ENCODE results near the gene SSU72. TPM values are rescaled to one million over a fixed set of nuclear protein-coding genes. Genes with fewer than 3 reads are reported as not detected.

The SSU72 gene
- total RNA-seq, 1 donor from 2014 or later, result 94.1 TPM

DNA sequence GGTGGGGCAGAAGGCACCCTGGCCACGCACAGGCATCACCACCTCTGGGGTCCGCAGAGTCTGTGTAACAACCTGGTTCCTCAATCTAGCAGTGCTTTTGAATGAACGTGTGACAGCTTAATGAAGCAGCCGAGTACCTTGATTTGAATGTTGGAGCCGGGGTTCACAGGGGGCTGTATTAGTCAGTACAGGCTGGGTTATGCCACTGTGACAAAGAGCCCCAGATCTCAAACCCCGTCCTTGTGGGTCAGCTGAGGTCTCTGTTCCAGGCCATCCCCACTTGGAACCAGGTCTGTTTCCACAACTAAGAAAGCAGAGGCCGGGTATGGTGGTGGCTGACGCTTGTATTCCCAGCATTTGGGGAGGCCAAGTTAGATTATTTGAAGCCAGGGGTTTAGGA is 44.7 kb downstream of the SSU72 start:
- no peak overlapping the region for H3K4me2 ChIP-seq
- H3K9me3 ChIP-seq (ENCODE audit: low read depth), result no peaks in the 10 kb centered on the region
- H3K4me1 Mint-ChIP-seq, result no peaks in the 10 kb centered on the region
- no peak overlapping the region for H3K27ac ChIP-seq
- H3K4me1 ChIP-seq, result no peaks in the 10 kb centered on the region
- DNase-seq (ENCODE audit: low spot score), result no peak
- no peak for TF ChIP-seq EZH2 (IDR thresholded peaks at IDR 0.05)
- H3K9me3 Mint-ChIP-seq, result peaks cover 10% of the 10 kb centered on the region
- no peaks in the 10 kb centered on the region for H4K20me1 ChIP-seq (ENCODE audit: low read depth)
- peaks cover 16% of the 10 kb centered on the region for H3K36me3 Mint-ChIP-seq
- H3K79me2 ChIP-seq (ENCODE audit: low read depth), result no peaks in the 10 kb centered on the region
- no peak overlapping the region for H3K27ac Mint-ChIP-seq
- H3K27me3 ChIP-seq, result no peaks in the 10 kb centered on the region
- no peaks in the 10 kb centered on the region for H3F3A ChIP-seq (ENCODE audit: low read depth)
- no peaks in the 10 kb centered on the region for H3K36me3 ChIP-seq
- H3K4me3 ChIP-seq, result no peak overlapping the region
- H3K4me3 Mint-ChIP-seq, result no peak overlapping the region
- H3K27me3 Mint-ChIP-seq (ENCODE audit: insufficient read depth, low read depth), result no peaks in the 10 kb centered on the region
- H2AFZ ChIP-seq (replicated peaks), result no peak overlapping the region
- H3K9ac ChIP-seq, result no peak overlapping the region

- Histone ChIP-seq H4K20me1 (ENCODE audit: low read depth) (no peaks in the 10 kb centered on the region), H3K27me3 (no peaks in the 10 kb centered on the region), H3K9me3 (ENCODE audit: low read depth) (no peaks in the 10 kb centered on the region), H3F3A (ENCODE audit: low read depth) (no peaks in the 10 kb centered on the region), H3K4me3 (no peak overlapping the region), H2AFZ (replicated peaks) (no peak overlapping the region), H3K79me2 (ENCODE audit: low read depth) (no peaks in the 10 kb centered on the region), H3K27ac (no peak overlapping the region), H3K36me3 (no peaks in the 10 kb centered on the region), H3K4me1 (no peaks in the 10 kb centered on the region), H3K9ac (no peak overlapping the region), H3K4me2 (no peak overlapping the region)
- Mint-ChIP-seq H3K9me3 (peaks cover 10% of the 10 kb centered on the region), H3K4me1 (no peaks in the 10 kb centered on the region), H3K4me3 (no peak overlapping the region), H3K27me3 (ENCODE audit: insufficient read depth, low read depth) (no peaks in the 10 kb centered on the region), H3K27ac (no peak overlapping the region), H3K36me3 (peaks cover 16% of the 10 kb centered on the region)
- no peak for DNase-seq (ENCODE audit: low spot score)
- TF ChIP-seq CTCF (IDR thresholded peaks at IDR 0.05), result no peak
- TF ChIP-seq EZH2 (IDR thresholded peaks at IDR 0.05), result no peak
- TF ChIP-seq EZH2phosphoT487 (IDR thresholded peaks at IDR 0.05), result no peak
Measured at GRCh38 chr1:1529321-1529720, 45.3 kb downstream of the SSU72 start.

- TF ChIP-seq EZH2 (IDR thresholded peaks at IDR 0.05), result no peak
- TF ChIP-seq EZH2phosphoT487 (IDR thresholded peaks at IDR 0.05), result no peak
- no peak for TF ChIP-seq CTCF (IDR thresholded peaks at IDR 0.05)
Measured at GRCh38 chr1:1528301-1529267, 46.1 kb downstream of the SSU72 start.

More at GRCh38 chr1:1528301-1529267, 46.1 kb downstream of the SSU72 start:
- H3F3A ChIP-seq (ENCODE audit: low read depth), result no peaks in the 10 kb centered on the region
- H3K27ac ChIP-seq, result no peak overlapping the region
- Mint-ChIP-seq H3K27me3 (ENCODE audit: insufficient read depth, low read depth) (no peaks in the 10 kb centered on the region), H3K4me3 (no peak overlapping the region), H3K36me3 (peaks cover 16% of the 10 kb centered on the region), H3K27ac (no peak overlapping the region), H3K4me1 (no peaks in the 10 kb centered on the region), H3K9me3 (peaks cover 10% of the 10 kb centered on the region)
- H3K4me2 ChIP-seq, result no peak overlapping the region
- no peak for DNase-seq (ENCODE audit: low spot score)
- no peak overlapping the region for H3K4me3 ChIP-seq
- H2AFZ ChIP-seq (replicated peaks), result no peak overlapping the region
- no peak overlapping the region for H3K9ac ChIP-seq
- no peaks in the 10 kb centered on the region for H3K4me1 ChIP-seq
- no peaks in the 10 kb centered on the region for H3K36me3 ChIP-seq
- no peaks in the 10 kb centered on the region for H3K27me3 ChIP-seq
- no peaks in the 10 kb centered on the region for H3K79me2 ChIP-seq (ENCODE audit: low read depth)
- H4K20me1 ChIP-seq (ENCODE audit: low read depth), result no peaks in the 10 kb centered on the region
- no peaks in the 10 kb centered on the region for H3K9me3 ChIP-seq (ENCODE audit: low read depth)

All from neural progenitor cell (in vitro differentiated cells).